Gastroesophageal sphincter (tissue), 4 donors: Measurements from ENCODE around the gene ACP7. TPM values are rescaled to one million over a fixed set of nuclear protein-coding genes. Genes with fewer than 3 reads are reported as not detected.

ENCODE experiments used
- ATAC-seq: fragments of 150-250 bp; one replicate; pipeline ENCODE4 v1.9.1; 2016; ENCODE audit warnings: mild to moderate bottlenecking, moderate library complexity
- H3K27ac ChIP-seq, 4 donors: fragments of 200-600 bp; sonication (generic) in 3 of 4; 1 replicate in 3 of 4; 2 replicates in 1 of 4; pipeline ENCODE4 v1.5.1; 2016 to 2019
- H3K27me3 ChIP-seq: fragments of 200-600 bp; sonication (generic); one replicate; pipeline ENCODE4 v1.5.1; 2019
- H3K36me3 ChIP-seq, 2 donors: fragments of 200-600 bp; sonication (generic); one replicate each; pipeline ENCODE4 v1.5.1; 2019; ENCODE audit warnings: control low read depth in 1 of 2
- H3K4me1 ChIP-seq, 3 donors: fragments of 200-600 bp; sonication (generic); 1 replicate in 2 of 3; 2 replicates in 1 of 3; pipeline ENCODE4 v1.5.1; 2016 to 2019; ENCODE audit warnings: control low read depth in 2 of 3
- H3K4me3 ChIP-seq, 2 donors: fragments of 200-600 bp; sonication (generic); one replicate each; pipeline ENCODE4 v1.5.1; 2019; ENCODE audit warnings: mild to moderate bottlenecking in 1 of 2, moderate library complexity in 1 of 2
- H3K9me3 ChIP-seq, 3 donors: fragments of 200-600 bp; sonication (generic); one replicate each; pipeline ENCODE4 v1.5.1; 2017 to 2019; ENCODE audit warnings: control low read depth in 2 of 3
- CTCF ChIP-seq, 4 experiments: fragments of 200-600 bp in 2 of 4; fragments of 450-650 bp in 2 of 4; sonication (generic) in 1 of 4; IDR thresholded peaks; one replicate each; pipeline ENCODE4 v1.5.1; 2017 to 2019; ENCODE audit warnings: antibody characterized with exemption in 4 of 4, mild to moderate bottlenecking in 2 of 4, moderate library complexity in 2 of 4
- EP300 ChIP-seq: sonication (generic); formaldehyde crosslinking; IDR thresholded peaks from one replicate; pipeline ENCODE4 v1.6.1; 2017; ENCODE audit warnings: antibody characterized with exemption, mild to moderate bottlenecking
- POLR2A ChIP-seq, 2 donors: fragments of 450-650 bp; IDR thresholded peaks; one replicate each; pipeline ENCODE4 v1.6.1; 2017; ENCODE audit warnings: antibody characterized with exemption in 2 of 2, mild to moderate bottlenecking in 2 of 2, moderate library complexity in 1 of 2
- POLR2AphosphoS5 ChIP-seq: sonication (generic); formaldehyde crosslinking; IDR thresholded peaks from one replicate; pipeline ENCODE4 v1.6.1; 2017; ENCODE audit warnings: antibody characterized with exemption
- WGBS, 2 donors: methylation state at CpG; one replicate each; pipeline ENCODE4 v1.1.5; 2018; ENCODE audit warnings: low coverage in 1 of 2; 5-methylcytosine and 5-hydroxymethylcytosine counted together
- total RNA-seq, 4 donors: library from RNA; depleted of rRNA; stranded (reverse); fragments of >200 nt; gene quantifications; one replicate each; pipeline ENCODE4 v1.1.0, GENCODE V29; 2016

ACP7 gene
- total RNA-seq, 4 donors from 2014 or later, result 0.08 TPM; not detected in 3

DNA sequence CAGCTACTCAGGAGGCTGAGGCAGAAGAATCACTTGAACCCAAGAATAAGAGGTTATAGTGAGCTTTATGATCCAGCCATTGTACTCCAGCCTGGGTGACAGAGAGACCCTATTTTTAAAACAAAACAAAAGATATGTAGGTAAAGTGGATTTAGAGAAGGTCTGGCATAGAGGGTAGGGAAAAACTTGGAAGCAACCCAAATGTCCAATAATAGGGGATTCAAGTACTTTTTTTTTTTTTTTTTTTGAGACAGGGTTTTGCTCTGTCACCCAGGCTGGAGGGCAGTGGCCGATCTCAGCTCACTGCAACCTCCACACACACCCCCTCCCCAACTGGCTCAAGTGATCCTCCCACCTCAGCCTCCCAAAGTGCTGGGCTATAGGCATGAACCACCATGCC is 35.7 kb downstream of the ACP7 start:
- ATAC-seq, result no peak
- H3K27me3 ChIP-seq, result peaks cover 19% of the 10 kb centered on the region
- H3K4me3 ChIP-seq, result no peak overlapping the region
- H3K4me1 ChIP-seq, result peaks cover 0 to 7% (median under 1%) of the 10 kb centered on the region in 3 donors
- WGBS, 2 donors, result 50 to 57% methylated on average over 1 of the region's 1 CpG
- no peaks in the 10 kb centered on the region for H3K9me3 ChIP-seq
- no peak overlapping the region for H3K27ac ChIP-seq
- no peaks in the 10 kb centered on the region for H3K36me3 ChIP-seq
- TF ChIP-seq CTCF (IDR thresholded peaks at IDR 0.05) (no peak), POLR2A (IDR thresholded peaks at IDR 0.05) (no peak), EP300 (no peak), POLR2AphosphoS5 (no peak)

- ATAC-seq, result no peak
- WGBS, 2 donors, result 80 to 85% methylated on average over 15 to 16 of the region's 18 CpGs
Measured at GRCh38 chr19:39122934-39123731, 39.0 kb downstream of the ACP7 start.

GRCh38 chr19:39124136-39124764 is 40.1 kb downstream of the ACP7 start:
- no peak overlapping the region for H3K4me3 ChIP-seq
- TF ChIP-seq CTCF (IDR thresholded peaks at IDR 0.05) (no peak), EP300 (no peak), POLR2AphosphoS5 (no peak), POLR2A (IDR thresholded peaks at IDR 0.05) (no peak)
- H3K36me3 ChIP-seq, result no peaks in the 10 kb centered on the region
- H3K27me3 ChIP-seq, result peaks cover 13% of the 10 kb centered on the region
- H3K9me3 ChIP-seq, result no peaks in the 10 kb centered on the region
- H3K27ac ChIP-seq, result no peak overlapping the region
- H3K4me1 ChIP-seq, result peaks cover 0 to 46% (median 23%) of the 10 kb centered on the region in 3 donors
- WGBS, 2 donors, result 69 to 90% methylated on average over 2 to 6 of the region's 7 CpGs
- no peak for ATAC-seq

More at GRCh38 chr19:39122934-39123731, 39.0 kb downstream of the ACP7 start:
- H3K36me3 ChIP-seq, result no peaks in the 10 kb centered on the region
- H3K27me3 ChIP-seq, result peaks cover 13% of the 10 kb centered on the region
- H3K27ac ChIP-seq, result no peak overlapping the region
- H3K4me3 ChIP-seq, result no peak overlapping the region
- H3K9me3 ChIP-seq, result no peaks in the 10 kb centered on the region
- peaks cover 0 to 35% (median 16%) of the 10 kb centered on the region in 3 donors for H3K4me1 ChIP-seq
- no peak for TF ChIP-seq EP300
- TF ChIP-seq POLR2A (IDR thresholded peaks at IDR 0.05), result no peak
- no peak for TF ChIP-seq CTCF (IDR thresholded peaks at IDR 0.05)
- TF ChIP-seq POLR2AphosphoS5, result no peak

DNA sequence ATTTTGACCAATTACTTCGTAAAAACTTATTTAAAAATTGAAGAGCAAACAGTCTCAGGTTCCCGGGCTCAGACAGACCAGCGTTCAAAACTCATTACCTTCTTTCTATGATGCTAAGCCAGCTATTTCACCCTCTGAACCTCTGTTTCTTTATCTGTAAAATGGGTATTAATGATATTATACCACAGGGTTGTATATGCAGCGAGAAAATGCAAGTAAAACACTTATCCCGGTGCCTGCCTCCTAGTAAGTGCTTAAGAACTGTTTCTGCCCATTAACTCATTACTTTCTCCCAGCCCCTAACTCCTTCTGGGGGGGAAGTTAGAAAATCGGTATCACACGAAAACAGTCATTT is 41.0 kb downstream of the ACP7 start:
- 34 to 39% methylated on average over 7 of the region's 7 CpGs for WGBS, 2 donors
- Histone ChIP-seq H3K4me3 (peak overlapping the region; percentile 60 to 94), H3K4me1 (peaks cover 0 to 55% (median 28%) of the 10 kb centered on the region in 3 donors), H3K9me3 (no peaks in the 10 kb centered on the region), H3K36me3 (no peaks in the 10 kb centered on the region), H3K27me3 (peaks cover 7% of the 10 kb centered on the region), H3K27ac (peak overlapping the region; percentile 17 to 90 (median 84))
- no peak for ATAC-seq
- TF ChIP-seq EP300 (no peak), POLR2A (IDR thresholded peaks at IDR 0.05) (no peak), POLR2AphosphoS5 (no peak), CTCF (IDR thresholded peaks at IDR 0.05) (no peak)
